ENCODE data around the gene BAIAP2L2.
"Not testable (repeated sequence)": the region's sequence is repeated elsewhere in the genome, so short reads cannot be mapped to it uniquely, and the experiment has no call there.

Gene BAIAP2L2

DNA sequence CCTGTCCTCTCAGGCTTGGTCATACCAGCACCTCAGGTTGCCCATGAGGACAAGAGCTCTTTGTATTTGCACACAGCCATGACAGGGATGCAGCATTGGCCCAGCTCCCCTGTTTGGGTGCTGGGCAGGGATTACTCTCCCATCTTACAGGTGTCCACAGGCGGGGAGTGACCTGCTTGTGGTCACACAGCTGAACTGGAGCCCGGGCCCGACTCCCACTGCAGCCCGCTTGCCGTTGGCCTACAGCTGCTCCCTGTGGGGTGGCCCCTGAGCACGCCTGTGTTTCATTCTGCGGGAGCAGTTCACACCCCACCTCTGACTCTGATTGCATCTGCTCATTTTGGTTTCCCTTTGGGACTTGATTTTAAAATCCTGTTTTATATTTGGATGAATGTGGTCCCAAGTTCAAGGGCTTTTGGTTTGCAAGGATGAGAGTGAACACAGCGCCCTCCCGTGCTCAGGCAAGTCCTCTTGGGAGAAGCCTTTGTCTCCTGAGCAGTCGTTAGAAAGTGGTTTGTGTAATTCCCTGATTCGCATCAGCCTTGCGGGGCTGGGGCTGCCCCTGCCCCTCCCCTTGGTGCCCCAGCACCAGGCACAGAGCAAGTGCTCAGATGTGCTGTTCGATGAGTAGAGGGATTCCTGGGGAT is 44.0 kb downstream of the BAIAP2L2 start:
- DNase-seq = no peak

DNA sequence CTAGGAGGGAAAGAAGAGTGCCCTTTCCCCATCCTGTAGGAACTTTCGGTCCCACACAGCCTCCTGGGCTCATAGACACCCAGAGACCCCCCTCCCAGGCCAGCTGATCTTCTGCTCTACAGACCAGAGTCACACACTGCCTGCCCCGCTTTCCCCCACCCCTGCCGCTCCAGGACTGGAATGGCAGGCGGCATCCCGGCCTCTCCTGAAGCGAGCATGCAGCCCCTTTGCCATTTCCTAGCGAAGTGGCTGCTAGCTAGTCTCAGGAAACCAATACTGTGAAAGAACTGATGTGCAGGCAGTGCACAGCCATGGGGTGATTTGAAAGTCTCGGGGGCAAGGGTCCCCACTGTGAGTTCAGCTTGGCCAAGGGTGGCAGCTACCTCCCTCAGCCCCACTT is 44.9 kb downstream of the BAIAP2L2 start:
- no peak for DNase-seq

DNA sequence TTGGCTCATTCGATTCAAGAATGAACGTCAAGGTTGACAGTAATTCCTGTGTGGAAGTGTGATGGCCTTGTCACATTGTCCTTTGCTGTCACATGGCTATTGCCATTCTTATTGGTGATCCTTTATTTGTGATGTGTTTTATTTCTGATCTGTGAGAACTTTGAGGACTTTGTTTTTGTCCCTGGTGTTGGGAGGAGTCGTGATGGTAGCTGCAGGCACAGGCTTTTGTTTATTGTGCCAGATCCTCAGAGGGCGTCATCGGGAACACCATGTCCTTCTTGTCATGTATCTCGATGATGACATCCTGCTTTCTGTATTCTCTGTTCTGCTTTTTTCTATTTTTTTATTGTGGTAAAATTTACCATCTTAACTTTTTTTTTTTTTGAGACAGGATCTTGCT is 47.7 kb downstream of the BAIAP2L2 start:
- no peak for DNase-seq

DNA sequence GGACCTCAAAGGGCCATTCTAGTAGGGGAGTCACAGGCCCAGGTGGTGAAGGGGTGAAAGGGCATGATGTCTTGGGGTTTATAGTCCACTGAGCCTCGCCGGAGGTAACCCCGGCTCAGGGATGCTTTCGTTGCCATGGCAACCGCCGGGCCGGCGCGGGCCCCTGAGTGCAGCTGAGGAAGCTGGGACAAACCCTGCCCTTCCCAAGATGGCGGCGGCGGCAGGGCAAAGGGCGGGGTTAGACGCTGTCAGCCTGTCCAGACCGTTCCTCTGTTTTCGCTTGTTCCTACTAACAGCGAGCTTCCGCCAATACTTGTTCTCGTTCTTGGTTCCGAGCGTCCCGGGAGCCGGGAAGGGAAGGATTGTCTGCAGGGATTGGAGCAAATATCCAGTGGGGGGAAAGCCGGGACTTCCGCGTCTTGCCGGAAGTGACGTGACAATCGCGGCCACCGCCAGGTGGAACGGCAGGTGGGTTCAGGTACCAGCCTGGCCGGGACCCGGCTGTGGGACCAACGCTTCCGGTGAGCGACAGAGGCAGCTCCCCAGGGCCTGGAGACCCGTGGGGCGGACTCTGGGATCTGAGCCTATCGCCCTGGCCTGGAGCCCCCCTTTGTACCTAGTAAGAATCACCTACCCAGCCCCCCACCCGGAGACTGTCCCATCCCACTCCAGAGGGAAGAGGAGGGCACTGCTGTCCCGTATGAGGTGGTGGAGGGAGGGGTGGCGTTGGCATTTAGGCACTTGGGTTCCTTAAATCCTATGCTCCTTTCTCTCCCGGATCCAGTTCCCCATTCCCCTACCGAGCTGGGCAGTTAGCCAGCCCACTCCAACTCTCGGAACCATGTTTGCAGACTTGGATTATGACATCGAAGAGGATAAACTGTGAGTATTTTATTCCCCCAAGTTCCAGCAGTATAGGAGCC is 53.3 kb downstream of the BAIAP2L2 start, which contains the start of gene PICK1:
PICK1 (plus strand) TSS at position 436 of the 923 bp plus-strand sequence; CDS start at position 842, 406 bp downstream.
- DNase-seq = peak; percentile 60 to 71 (median 66)

DNA sequence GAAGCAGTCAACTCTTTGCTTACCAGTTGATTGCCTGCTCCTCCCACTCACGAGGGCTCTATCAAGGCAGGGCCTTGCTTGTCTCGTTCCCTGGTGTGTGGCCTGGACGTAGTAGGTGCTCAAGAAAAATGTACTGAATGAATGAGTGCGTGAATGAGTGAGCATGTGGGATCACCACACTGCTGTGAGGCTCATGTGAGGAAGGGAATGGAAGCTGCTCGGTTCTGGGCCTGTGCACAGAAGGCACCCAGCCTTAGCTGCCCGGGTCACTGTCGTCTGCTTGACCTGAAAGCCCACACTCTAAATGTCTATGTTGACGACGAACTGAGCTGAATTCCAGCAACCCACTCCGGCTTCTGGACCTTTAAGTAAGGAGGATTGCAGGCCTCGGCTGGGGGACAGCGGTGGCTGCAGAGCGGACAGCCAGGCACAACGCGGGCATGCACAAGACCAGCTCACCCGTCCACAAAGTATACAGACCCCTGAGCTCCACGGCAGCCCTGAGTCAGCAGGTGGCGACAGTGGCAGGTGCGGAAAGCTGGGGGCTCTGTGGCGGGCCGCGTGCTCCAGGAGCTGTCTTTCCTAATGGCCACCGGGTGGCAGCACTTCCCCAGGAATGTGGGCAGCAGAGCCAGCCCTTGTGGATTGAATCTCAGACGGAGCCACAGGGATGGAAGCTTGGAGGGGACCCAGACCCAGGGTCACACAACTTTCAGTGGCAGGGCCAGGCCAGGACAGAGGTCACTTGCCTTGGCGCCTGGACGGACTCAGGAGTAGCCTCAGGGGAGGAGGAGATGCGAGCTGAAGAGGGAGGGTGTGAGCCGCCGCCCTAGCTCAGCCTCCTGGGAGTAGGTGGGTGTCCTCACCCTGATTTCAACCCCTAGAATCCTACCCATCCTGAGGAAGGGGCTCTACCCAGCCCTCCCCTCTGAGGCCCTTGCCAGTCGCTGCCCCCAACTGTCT is 58.3 kb downstream of the BAIAP2L2 start:
- DNase-seq = peak; percentile 56 to 60 (median 58)

DNA sequence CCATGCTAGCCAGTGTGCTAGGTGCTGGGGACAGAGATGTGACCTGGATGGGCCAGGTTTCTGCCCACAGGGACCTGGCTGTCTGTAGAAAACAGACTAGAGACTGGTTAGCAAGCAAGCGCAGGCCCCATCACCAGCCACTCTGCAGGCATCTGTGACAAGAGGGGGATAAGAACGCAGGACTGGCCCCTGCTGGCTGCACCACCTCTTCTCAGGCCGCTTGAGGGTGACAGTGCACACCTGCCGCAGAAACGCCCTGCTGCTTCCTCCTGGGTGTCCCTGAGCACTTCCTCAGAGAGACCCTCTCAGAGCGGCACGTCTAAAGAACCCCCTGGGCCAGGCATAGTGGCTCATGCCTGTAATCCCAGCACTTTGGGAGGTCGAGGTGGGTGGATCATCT is 59.2 kb downstream of the BAIAP2L2 start:
- DNase-seq = no peak

DNA sequence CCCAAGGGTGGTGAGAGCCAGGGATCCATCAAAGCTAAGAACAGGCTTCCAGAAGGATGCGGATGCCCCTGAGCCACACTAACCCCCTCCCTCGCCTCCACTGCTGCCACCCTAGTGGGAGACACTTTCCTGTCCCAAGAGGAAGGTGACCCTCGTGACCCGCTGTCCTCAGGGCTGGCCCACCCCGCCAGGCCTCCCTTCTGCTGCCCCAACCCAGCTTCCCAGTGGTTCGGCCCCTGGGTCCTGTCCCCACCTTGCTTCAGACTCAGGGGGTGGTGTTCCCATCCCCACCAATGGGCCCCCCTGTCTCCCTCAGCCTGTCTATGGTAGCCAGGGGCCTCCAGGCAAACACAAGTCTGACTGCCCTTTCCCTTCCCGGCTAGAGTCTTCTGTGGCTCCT is 59.8 kb downstream of the BAIAP2L2 start:
- DNase-seq = no peak

DNA sequence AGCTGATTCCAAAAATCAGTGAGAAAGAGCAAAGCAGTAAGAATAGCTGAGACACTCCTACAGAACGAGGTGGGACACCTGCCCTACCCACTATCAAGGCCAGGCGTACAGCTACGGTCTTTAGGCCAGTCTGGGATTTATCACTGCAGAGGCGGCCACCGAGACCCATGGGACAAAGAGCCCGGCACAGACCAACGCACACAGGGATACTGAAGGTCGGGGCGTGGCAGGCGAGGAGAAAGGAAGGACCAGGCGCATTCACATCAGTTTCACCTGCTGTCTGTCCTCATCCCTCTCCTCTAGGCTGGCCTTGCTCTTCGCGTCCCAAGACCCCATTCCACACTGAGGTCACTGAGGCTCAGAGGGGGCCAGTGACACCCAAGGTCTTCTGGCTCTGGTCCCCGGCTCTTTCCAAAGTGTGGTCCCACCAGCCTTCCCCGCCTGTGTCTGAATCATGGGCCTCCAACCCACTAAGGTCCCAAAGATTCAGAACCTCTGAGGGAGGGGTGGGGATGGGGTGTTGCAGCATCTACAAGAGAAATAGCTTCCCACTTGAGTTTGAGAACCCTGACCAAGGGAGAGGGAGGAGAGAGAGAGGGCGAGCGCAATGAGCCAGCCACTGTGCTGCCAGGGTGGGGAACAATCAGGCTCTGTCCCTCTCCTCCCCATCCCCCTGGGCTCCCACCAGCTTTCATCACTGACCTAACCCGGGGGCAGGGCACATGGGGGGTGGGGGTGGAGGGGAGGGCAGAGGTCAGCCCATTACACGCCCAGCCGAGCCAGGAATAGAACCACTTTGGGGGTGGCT is 60.5 kb downstream of the BAIAP2L2 start:
- no peak for DNase-seq

DNA sequence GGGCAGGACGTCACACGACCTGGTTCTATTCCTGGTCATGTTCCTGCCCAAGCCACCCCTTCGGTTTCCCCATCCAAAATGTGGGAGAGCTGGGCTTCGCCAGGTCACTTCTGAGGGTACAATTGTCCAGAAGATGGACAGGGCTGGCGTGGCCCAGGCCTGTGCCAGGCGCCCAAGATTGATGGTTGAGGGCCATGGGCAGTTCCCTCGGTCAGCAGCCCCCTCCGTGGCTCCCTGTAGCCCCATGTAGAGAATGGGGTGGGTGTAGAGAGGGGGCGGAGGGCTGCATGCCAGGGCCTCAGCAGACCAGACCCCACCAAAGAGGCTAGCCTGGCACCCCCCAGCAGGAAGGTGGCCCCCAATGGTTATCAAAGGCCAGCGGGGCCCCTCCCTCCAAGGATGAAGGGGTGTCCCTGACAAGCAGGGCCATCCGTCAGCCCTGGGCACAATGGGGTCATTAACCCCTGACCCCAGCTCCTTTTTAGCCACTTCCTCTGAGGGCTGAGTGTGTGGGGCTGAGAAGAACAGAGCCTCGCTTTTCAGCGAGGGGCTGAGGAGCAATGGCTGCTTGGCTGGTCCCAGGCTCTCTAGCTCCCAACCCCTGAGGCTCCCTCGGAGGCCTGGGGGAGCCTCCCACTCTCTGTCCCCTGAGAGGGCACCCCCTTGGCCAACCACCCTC is 64.3 kb downstream of the BAIAP2L2 start:
- no peak for DNase-seq

DNA sequence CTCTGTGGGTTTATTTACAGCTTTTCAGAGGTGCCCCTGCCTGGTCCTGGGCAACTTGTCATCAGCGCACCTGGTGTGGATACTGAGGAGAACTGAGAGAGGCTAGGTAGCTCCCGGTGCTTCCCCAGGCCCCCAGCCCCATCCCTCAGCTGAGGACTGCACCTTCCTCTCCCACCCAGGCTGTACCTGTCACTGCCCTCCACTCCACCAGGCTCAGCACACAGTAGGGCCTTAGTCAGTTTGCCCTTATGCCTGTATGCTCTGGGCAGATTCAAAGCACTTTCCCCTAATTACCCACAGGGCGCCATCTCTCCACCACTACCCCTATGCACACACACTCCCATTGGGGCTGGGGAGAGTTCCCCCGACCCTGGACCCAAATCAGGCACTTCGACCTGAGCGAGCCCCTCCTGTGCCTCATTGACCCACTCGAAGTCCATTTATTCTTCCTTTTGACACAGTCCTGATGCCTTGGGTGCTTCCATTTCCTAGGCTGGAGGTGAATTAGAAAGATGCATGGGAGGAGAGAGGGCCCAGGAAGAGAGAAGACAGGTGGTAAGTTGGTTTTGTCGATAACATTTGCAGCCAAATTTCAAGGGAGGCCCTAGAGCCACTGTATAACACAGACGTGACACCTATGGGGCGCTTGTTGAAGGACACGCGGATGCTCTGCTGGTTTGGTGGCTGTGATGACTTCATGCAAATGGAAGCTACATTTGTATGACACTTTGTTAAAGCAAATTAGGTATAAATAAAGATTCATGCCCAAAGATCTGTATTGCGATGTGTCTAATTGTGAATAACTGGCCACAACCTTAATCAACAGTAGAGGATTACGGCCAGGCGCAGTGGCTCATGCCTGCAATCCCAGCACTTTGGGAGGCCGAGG is 67.1 kb downstream of the BAIAP2L2 start:
- no peak for DNase-seq

DNA sequence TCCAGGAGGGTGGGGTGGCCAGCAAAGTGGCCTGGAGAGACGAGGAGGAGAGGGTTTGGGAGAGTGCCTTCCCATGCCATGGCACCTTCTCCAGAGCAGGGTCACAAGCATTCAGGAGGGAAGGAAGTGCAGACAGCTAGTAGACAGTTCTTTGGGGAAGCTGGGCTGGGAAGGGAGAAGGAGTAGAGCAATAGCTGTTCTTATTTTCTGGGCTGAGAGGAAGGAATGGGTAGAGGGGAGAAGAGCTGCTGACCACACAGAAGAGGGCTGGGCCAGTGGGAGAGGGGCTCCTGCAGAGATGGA is 68.0 kb downstream of the BAIAP2L2 start:
- no peak for DNase-seq

DNA sequence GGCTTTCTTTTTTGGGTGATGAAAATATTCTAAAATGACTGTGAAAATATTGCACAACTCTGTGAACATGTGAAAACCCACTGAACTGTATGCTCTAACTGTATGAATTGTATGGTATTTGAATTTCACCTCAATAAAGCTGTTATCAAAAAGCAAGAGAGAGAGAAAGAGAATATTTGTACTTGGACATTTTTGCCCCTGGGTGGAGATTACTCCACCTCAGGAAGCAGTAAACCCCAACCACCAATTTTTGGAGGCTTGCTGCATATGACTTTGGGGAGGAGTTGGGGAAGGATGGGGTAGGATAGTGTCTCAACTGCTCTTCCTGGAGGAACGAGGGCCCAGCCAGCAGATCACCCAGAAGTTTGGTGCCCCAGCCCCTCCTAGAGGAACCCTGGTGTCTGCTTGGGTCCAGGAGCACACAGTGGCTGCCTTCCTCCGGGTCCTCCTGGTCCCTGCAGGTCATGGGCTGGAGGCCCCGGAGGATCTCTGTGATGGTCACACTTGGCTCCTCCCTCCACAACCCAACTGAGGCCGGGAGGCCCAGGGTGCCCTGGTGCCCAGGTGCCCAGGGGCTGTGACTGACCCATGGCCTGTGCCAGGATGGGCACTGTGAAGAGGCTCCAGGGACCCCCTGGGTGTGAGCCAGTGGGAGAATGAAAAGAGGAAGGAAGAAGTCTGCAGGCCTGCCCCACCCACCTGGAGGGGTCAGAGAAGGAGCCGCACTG is 68.6 kb downstream of the BAIAP2L2 start:
- DNase-seq = no peak

DNA sequence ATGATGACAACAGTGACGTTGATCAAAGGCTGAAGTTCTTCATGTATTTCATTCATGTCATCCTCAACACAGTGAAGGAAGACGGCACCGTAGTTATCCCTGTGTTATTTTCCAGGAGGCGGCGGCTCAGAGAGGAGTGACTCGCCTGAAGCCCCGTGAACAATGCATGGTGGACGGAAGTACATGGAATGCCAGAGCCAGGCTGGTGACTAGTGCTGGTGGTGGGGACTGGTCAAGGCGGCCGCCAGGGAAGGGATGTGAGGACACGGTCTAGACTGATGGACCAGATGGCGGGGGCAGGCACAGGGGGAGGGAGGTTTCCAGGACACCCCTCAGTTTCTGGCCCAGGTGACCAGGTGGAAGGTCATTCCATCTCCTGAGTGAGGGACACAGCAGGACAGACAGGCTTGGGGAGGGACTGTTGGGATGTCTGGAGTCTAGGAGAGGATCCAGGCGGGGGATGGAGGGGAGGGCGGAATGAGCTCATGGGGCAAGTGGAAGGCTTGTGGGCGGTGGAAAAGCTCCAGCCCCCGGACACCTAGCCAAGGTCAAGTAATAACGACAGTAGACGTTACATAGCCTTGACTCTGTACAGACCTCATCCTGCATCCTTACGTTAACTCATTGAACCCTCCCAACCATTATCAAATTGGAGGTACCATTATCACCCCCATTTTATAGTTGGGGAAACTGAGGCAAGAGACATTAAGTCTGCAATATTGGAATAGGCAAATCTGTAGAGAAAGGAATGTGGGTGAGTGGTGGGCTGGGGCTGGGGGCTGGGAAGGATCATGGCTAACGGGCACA is 69.3 kb downstream of the BAIAP2L2 start:
- no peak for DNase-seq

DNA sequence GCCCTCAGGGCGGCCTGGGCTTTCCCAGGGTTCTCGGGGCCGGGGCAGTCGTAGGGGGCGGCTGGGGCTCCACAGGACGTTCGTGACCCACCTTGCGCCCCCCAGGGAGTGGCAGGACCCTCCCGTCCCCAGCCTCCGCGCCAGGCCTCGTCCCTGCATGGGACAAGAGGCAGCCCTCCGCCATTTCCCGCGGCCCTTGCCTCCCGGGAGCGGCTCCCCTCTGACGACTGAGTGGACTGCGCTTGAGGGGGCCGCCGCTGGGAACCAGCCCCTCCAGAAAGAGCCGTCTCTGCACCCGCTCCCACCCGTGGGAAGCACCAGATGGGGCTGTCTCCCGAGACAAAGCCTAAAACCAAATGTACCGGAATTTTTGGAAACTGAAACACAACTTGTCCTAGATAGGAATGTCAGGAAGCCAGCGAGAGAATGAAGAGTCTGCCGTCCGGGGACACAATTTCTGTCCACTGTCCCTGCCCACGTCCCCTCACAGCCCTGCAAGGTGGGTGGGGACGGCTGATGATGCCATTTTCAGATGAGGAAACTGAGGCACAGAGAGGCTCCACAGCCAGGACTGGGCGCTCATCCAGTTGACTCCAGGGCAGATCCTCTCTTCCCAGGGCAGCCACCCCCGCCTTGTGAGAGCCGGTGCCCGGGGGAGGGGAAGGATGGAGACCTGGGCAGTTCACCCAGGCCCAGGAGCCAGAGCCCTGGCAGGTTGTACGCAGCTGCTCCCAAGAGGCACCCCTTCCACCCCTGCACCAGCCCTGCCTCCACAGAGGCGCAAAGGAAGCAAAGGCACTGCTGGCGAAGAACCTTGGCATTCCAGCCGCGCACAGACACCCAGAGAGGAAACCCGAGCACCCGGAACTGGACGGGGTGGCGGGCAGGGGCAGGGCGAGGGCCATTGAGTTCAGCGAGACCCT is 71.3 kb downstream of the BAIAP2L2 start:
- DNase-seq = no peak

DNA sequence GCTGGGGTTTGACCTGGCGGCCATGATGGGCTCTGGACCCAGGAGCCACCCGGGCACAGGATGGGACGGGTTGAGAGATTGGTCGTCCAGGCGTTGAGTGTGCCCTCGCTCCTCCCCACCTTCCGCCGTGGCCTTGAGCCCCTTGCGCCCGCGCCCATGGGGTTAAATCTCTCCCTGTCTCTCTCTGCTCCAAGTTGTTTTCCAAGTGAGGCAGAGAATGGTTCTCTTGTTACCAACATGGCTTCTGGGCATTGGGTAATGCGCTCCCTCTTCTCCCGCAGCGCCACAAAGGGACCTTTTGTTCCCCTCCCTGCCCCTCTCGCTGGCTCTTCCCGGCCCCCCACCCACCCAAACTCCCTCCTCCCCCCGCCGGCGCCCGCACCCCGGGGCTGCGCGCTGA is 72.1 kb downstream of the BAIAP2L2 start:
- no peak for DNase-seq

DNA sequence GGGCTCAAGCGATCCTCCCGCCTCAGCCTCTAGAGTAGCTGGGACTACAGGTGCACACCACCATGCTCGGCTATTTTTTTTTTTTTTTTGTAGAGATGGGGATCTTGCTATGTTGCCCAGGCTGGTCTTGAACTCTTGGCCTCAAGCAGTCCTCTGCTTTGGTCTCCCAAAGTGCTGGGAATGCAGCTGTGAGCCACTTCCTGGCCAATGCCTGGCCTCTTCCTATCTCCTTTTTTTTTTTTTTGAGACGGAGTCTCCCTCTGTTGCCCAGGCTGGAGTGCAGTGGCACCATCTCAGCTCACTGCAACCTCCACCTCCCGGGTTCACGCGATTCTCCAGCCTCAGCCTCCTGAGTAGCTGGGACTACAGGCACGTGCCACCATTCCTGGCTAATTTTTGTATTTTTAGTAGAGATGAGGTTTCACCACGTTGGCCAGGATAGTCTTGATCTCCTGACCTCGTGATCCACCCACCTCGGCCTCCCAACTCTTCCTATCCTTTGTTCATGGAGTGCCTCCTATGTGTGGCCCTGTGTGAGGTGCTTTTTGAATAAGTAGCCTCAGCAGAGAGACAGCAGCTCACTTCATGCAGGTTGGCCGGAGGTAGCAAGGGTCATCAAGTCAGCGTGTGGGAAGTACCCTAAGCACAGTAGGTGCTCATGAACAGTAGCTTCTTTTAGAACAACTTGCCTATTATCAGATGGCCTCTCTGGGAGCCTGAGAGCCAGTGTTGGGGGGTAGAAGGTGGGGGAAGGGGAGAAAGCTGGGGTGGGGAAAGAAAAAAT is 72.9 kb downstream of the BAIAP2L2 start:
- DNase-seq = not testable (repeated sequence)

Data from activated CD4-positive, CD25-positive, alpha-beta regulatory T cell (primary cell).